Measurements from ENCODE around the gene MYO7B. TPM values are rescaled to one million over a fixed set of nuclear protein-coding genes. Genes with fewer than 3 reads are reported as not detected.

Gene MYO7B
- total RNA-seq, 1 donor from 2014 or later, result not detected

GRCh38 chr2:127510073-127510472, 25.4 kb upstream of the MYO7B start:
- FAIRE-seq, result no peak
- peaks cover 4% of the 10 kb centered on the region for H3K36me3 ChIP-seq (ENCODE audit: control insufficient read depth, insufficient read depth, low read length)
- H3K4me3 ChIP-seq (ENCODE audit: low read depth, low read length), result no peak overlapping the region
- DNase-seq (ENCODE audit: low read depth), result no peak
- TF ChIP-seq CTCF (IDR thresholded peaks at IDR 0.05; ENCODE audit: insufficient read depth, low read length, severe bottlenecking), result no peak
- H3K27me3 ChIP-seq (ENCODE audit: control insufficient read depth, insufficient read depth, low read length), result no peaks in the 10 kb centered on the region

GRCh38 chr2:127511090-127511695, 24.3 kb upstream of the MYO7B start:
- DNase-seq (ENCODE audit: low read depth), result no peak
- FAIRE-seq, result no peak
- TF ChIP-seq CTCF (IDR thresholded peaks at IDR 0.05; ENCODE audit: insufficient read depth, low read length, severe bottlenecking), result no peak
- no peak overlapping the region for H3K4me3 ChIP-seq (ENCODE audit: low read depth, low read length)
- no peaks in the 10 kb centered on the region for H3K36me3 ChIP-seq (ENCODE audit: control insufficient read depth, insufficient read depth, low read length)
- H3K27me3 ChIP-seq (ENCODE audit: control insufficient read depth, insufficient read depth, low read length), result no peaks in the 10 kb centered on the region

- Histone ChIP-seq H3K27me3 (ENCODE audit: control insufficient read depth, insufficient read depth, low read length) (no peaks in the 10 kb centered on the region), H3K36me3 (ENCODE audit: control insufficient read depth, insufficient read depth, low read length) (no peaks in the 10 kb centered on the region), H3K4me3 (ENCODE audit: low read depth, low read length) (no peak overlapping the region)
- no peak for TF ChIP-seq CTCF (IDR thresholded peaks at IDR 0.05; ENCODE audit: insufficient read depth, low read length, severe bottlenecking)
- no peak for FAIRE-seq
- DNase-seq (ENCODE audit: low read depth), result no peak
Observed at GRCh38 chr2:127511917-127512316, 23.6 kb upstream of the MYO7B start.

- Histone ChIP-seq H3K36me3 (ENCODE audit: control insufficient read depth, insufficient read depth, low read length) (no peaks in the 10 kb centered on the region), H3K27me3 (ENCODE audit: control insufficient read depth, insufficient read depth, low read length) (no peaks in the 10 kb centered on the region), H3K4me3 (ENCODE audit: low read depth, low read length) (no peak overlapping the region)
- no peak for TF ChIP-seq CTCF (IDR thresholded peaks at IDR 0.05; ENCODE audit: insufficient read depth, low read length, severe bottlenecking)
- DNase-seq (ENCODE audit: low read depth) (no peak), FAIRE-seq (no peak)
Observed at GRCh38 chr2:127512362-127512761, 23.1 kb upstream of the MYO7B start.

GRCh38 chr2:127514076-127514475, 21.4 kb upstream of the MYO7B start:
- TF ChIP-seq CTCF (IDR thresholded peaks at IDR 0.05; ENCODE audit: insufficient read depth, low read length, severe bottlenecking), result no peak
- no peak for FAIRE-seq

GRCh38 chr2:127514485-127514884, 21.0 kb upstream of the MYO7B start:
- H3K4me3 ChIP-seq (ENCODE audit: low read depth, low read length), result no peak overlapping the region
- DNase-seq (ENCODE audit: low read depth) (no peak), FAIRE-seq (no peak)
- H3K27me3 ChIP-seq (ENCODE audit: control insufficient read depth, insufficient read depth, low read length), result no peaks in the 10 kb centered on the region
- H3K36me3 ChIP-seq (ENCODE audit: control insufficient read depth, insufficient read depth, low read length), result no peaks in the 10 kb centered on the region
- no peak for TF ChIP-seq CTCF (IDR thresholded peaks at IDR 0.05; ENCODE audit: insufficient read depth, low read length, severe bottlenecking)

More at GRCh38 chr2:127514076-127514475, 21.4 kb upstream of the MYO7B start:
- Histone ChIP-seq H3K27me3 (ENCODE audit: control insufficient read depth, insufficient read depth, low read length) (no peaks in the 10 kb centered on the region), H3K4me3 (ENCODE audit: low read depth, low read length) (no peak overlapping the region), H3K36me3 (ENCODE audit: control insufficient read depth, insufficient read depth, low read length) (no peaks in the 10 kb centered on the region)
- DNase-seq (ENCODE audit: low read depth), result no peak
